SH-SY5Y (cell line): ENCODE data around the gene SETBP1.

Source experiments
- GATA2 ChIP-seq: IDR thresholded peaks from 2 replicates; pipeline ENCODE4 v1.6.1; 2011; ENCODE audit warnings: mild to moderate bottlenecking, low read depth, low read length
- GATA3 ChIP-seq: IDR thresholded peaks from 2 replicates; pipeline ENCODE4 v1.6.1; 2011; ENCODE audit warnings: low read depth, mild to moderate bottlenecking, low read length, moderate library complexity

- TF ChIP-seq GATA2 = no peak
- no peak for TF ChIP-seq GATA3
These were observed 6.7 kb downstream of the SETBP1 start for GRCh38 chr18:44687421-44687820.
